K562 (cell line): ENCODE data around the gene PRRC2C. TPM values are rescaled to one million over a fixed set of nuclear protein-coding genes. Genes with fewer than 3 reads are reported as not detected.

Source experiments
- ATAC-seq: fragments of 200-7000 bp; cut with Tn5 transposase; 3 replicates; pipeline ENCODE4 v1.9.1; 2020; ENCODE audit warnings: moderate library complexity
- BruUV-seq: library from RNA; stranded (reverse); fragments of 400-500 nt; replicated peaks from 2 replicates; lab custom pipeline; 2021; lab: Mats Ljungman, UMichigan
- CTCF ChIA-PET: fragments of 300-600 bp; formaldehyde crosslinking; extraction: SDS; loops from one replicate; lab custom pipeline; 2021; ENCODE audit warnings: low intra/inter-chr PET ratio; lab: Yijun Ruan, JAX
- POLR2A ChIA-PET: fragments of 300-600, 350-650 bp; sonication (Branson Sonifier 250); formaldehyde crosslinking; extraction: SDS; loops from one replicate; lab custom pipeline; 2021; ENCODE audit warnings: antibody characterized with exemption, inconsistent platforms; lab: Yijun Ruan, JAX
- DNase-seq, 4 experiments: peaks; one replicate each; pipeline versions ENCODE4 v3.0.0 to v3.0.0-alpha.2; 2011 to 2018; ENCODE audit warnings: low spot score in 3 of 4, mixed read lengths in 3 of 4; ENCODE audit errors: extremely low read depth in 1 of 4
- FAIRE-seq: peaks from 2 replicates; lab custom pipeline; 2011; peaks lifted over from hg19 to GRCh38; lab: Jason Lieb, UNC
- H2AFZ ChIP-seq: 2 replicates; pipeline ENCODE4 v1.6.0; 2011; ENCODE audit warnings: low read depth, low read length, control low read depth, inconsistent platforms
- H3K27ac ChIP-seq: fragments of 200-600 bp; 3 replicates; pipeline ENCODE4 v1.8.0; 2011; ENCODE audit warnings: low read depth, mild to moderate bottlenecking, control low read depth, inconsistent platforms, low read length, moderate library complexity, mixed read lengths; ENCODE audit errors: extremely low read depth
- H3K27me3 ChIP-seq, 2 experiments: fragments of 300-600 bp in 1 of 2; 2 replicates in 1 of 2; 3 replicates in 1 of 2; pipeline versions ENCODE4 v1.6.0 to v1.8.0; 2011; ENCODE audit warnings: inconsistent platforms in 2 of 2, low read length in 2 of 2, mild to moderate bottlenecking in 1 of 2, mixed read lengths in 1 of 2, moderate library complexity in 1 of 2; ENCODE audit not compliant: control insufficient read depth in 2 of 2, insufficient read depth in 2 of 2
- H3K36me3 ChIP-seq: fragments of 300-600 bp; 3 replicates; pipeline ENCODE4 v1.8.0; 2011; ENCODE audit warnings: mild to moderate bottlenecking, low read length, inconsistent platforms; ENCODE audit not compliant: control insufficient read depth, insufficient read depth
- H3K4me1 ChIP-seq, 2 experiments: fragments of 200-600 bp in 1 of 2; replicated peaks in 1 of 2; 2 replicates in 1 of 2; 3 replicates in 1 of 2; pipeline versions ENCODE4 v1.5.1 to v1.8.0; 2011; ENCODE audit warnings: inconsistent platforms in 2 of 2, low read length in 2 of 2, mild to moderate bottlenecking in 1 of 2, mixed read lengths in 1 of 2, moderate library complexity in 1 of 2; ENCODE audit not compliant: control insufficient read depth in 2 of 2, insufficient read depth in 2 of 2
- H3K4me2 ChIP-seq: 2 replicates; pipeline ENCODE4 v1.6.1; 2011; ENCODE audit warnings: low read length, control low read depth, inconsistent platforms, mixed read lengths; ENCODE audit not compliant: insufficient read depth
- H3K4me3 ChIP-seq: fragments of 200-600 bp; sonication (generic), shearing (Covaris generic); 2 replicates; pipeline ENCODE4 v1.5.1; 2016; ENCODE audit warnings: control low read depth, inconsistent platforms
- H3K79me2 ChIP-seq: fragments of 200-600 bp; 3 replicates; pipeline ENCODE4 v1.8.0; 2011; ENCODE audit warnings: low read length, inconsistent platforms; ENCODE audit not compliant: control insufficient read depth, insufficient read depth
- H3K9ac ChIP-seq, 2 experiments: 2 replicates each; pipeline versions ENCODE4 v1.6.0 to v1.6.1; 2011; ENCODE audit warnings: low read depth in 2 of 2, low read length in 2 of 2, control low read depth in 1 of 2, inconsistent platforms in 1 of 2, mild to moderate bottlenecking in 1 of 2, mixed read lengths in 1 of 2; ENCODE audit not compliant: insufficient read depth in 1 of 2
- H3K9me1 ChIP-seq: one replicate; pipeline ENCODE4 v1.6.0; 2011; ENCODE audit warnings: inconsistent platforms, mild to moderate bottlenecking, low read length, moderate library complexity; ENCODE audit not compliant: control insufficient read depth, insufficient read depth
- H3K9me3 ChIP-seq: replicated peaks from 2 replicates; pipeline ENCODE4 v1.5.1; 2011; ENCODE audit warnings: low read depth, low read length, inconsistent platforms; ENCODE audit not compliant: control insufficient read depth, insufficient read depth
- H4K20me1 ChIP-seq: replicated peaks from 2 replicates; pipeline ENCODE4 v1.6.1; 2011; ENCODE audit warnings: low read length, inconsistent platforms, mixed read lengths; ENCODE audit not compliant: control insufficient read depth, insufficient read depth
- ADNP ChIP-seq: fragments of 200-800 bp; sonication (Bioruptor generic); IDR thresholded peaks from 2 replicates; pipeline ENCODE4 v1.6.1; 2016; ENCODE audit warnings: missing genetic modification characterization, missing compliant biosample characterization
- C11orf30 ChIP-seq: fragments of 450-650 bp; IDR thresholded peaks from 2 replicates; pipeline ENCODE4 v1.6.1; 2016; ENCODE audit warnings: low read depth, mild to moderate bottlenecking
- CEBPB ChIP-seq: fragments of 450-650 bp; IDR thresholded peaks from 2 replicates; pipeline ENCODE4 v1.6.1; 2016; ENCODE audit warnings: missing genetic modification characterization, missing compliant biosample characterization
- CHCHD3 ChIP-seq: fragments of 250-450 bp; sonication (Bioruptor Pico); IDR thresholded peaks from 2 replicates; pipeline ENCODE4 v2.1.2; 2022; ENCODE audit warnings: mild to moderate bottlenecking
- CREB1 ChIP-seq, 2 experiments: sonication (generic) in 1 of 2; formaldehyde crosslinking in 1 of 2; IDR thresholded peaks; 2 replicates each; pipeline versions ENCODE4 v1.6.1 to v1.8.0; 2012 to 2022; ENCODE audit warnings: inconsistent platforms in 1 of 2, mild to moderate bottlenecking in 1 of 2, missing genetic modification reagents in 1 of 2, moderate library complexity in 1 of 2
- ESRRA ChIP-seq: fragments of 450-650 bp; IDR thresholded peaks from 2 replicates; pipeline ENCODE4 v1.6.1; 2014; ENCODE audit warnings: low read depth, mild to moderate bottlenecking, moderate library complexity, borderline replicate concordance
- EZH2 ChIP-seq: IDR thresholded peaks from 2 replicates; pipeline ENCODE4 v1.6.1; 2012; ENCODE audit warnings: low read depth, mild to moderate bottlenecking, inconsistent platforms, low read length, borderline replicate concordance
- KAT7 ChIP-seq: sonication (generic); formaldehyde crosslinking; IDR thresholded peaks from 2 replicates; pipeline ENCODE4 v1.8.0; 2022; ENCODE audit warnings: missing genetic modification reagents, mild to moderate bottlenecking, borderline replicate concordance
- KLF16 ChIP-seq: IDR thresholded peaks from 2 replicates; pipeline ENCODE4 v1.6.1; 2016; ENCODE audit warnings: antibody characterized with exemption
- MAFG ChIP-seq: fragments of 450-650 bp; conservative IDR thresholded peaks from 2 replicates; pipeline ENCODE4 v1.6.1; 2016; ENCODE audit warnings: missing genetic modification characterization, missing compliant biosample characterization
- MAFK ChIP-seq: IDR thresholded peaks from 2 replicates; pipeline ENCODE4 v1.6.1; 2011; ENCODE audit warnings: low read length, improper control_type of control experiment
- NCOA2 ChIP-seq, 2 experiments: fragments of 450-650 bp; IDR thresholded peaks; 2 replicates each; pipeline ENCODE4 v1.6.1; 2018; ENCODE audit warnings: mild to moderate bottlenecking in 2 of 2, moderate library complexity in 1 of 2; ENCODE audit not compliant: partially characterized antibody in 2 of 2
- POLR2B ChIP-seq: fragments of 450-650 bp; IDR thresholded peaks from 2 replicates; pipeline ENCODE4 v1.6.1; 2018; ENCODE audit warnings: low read depth; ENCODE audit not compliant: partially characterized antibody
- SIRT6 ChIP-seq: IDR thresholded peaks from one replicate; pipeline ENCODE4 v1.6.1; 2012; ENCODE audit warnings: low read depth, mild to moderate bottlenecking, control low read depth, inconsistent platforms, low read length, moderate library complexity
- SLC30A9 ChIP-seq: fragments of 250-450 bp; sonication (Bioruptor Pico); IDR thresholded peaks from 2 replicates; pipeline ENCODE4 v1.8.0; 2022; ENCODE audit warnings: mild to moderate bottlenecking, moderate library complexity
- SRSF1 ChIP-seq: fragments of 200-400 bp; formaldehyde crosslinking; IDR thresholded peaks from 2 replicates; pipeline ENCODE4 v1.6.1; 2017; ENCODE audit warnings: mild to moderate bottlenecking, low read depth, low read length, moderate library complexity
- TRIM24 ChIP-seq, 2 experiments: fragments of 450-650 bp; IDR thresholded peaks; 2 replicates each; pipeline ENCODE4 v1.6.1; 2016
- ZNF24 ChIP-seq: fragments of 450-650 bp; IDR thresholded peaks from 2 replicates; pipeline ENCODE4 v1.6.1; 2016
- ZNF316 ChIP-seq: fragments of 450-650 bp; IDR thresholded peaks from 2 replicates; pipeline ENCODE4 v1.6.1; 2016
- WGBS: fragments of 100-300 bp; shearing (Covaris generic); methylation state at CpG from one replicate; pipeline ENCODE4 v1.1.6; 2016; ENCODE audit warnings: low coverage, mixed read lengths; ENCODE audit not compliant: insufficient coverage; ENCODE audit errors: missing lambda C conversion rate; 5-methylcytosine and 5-hydroxymethylcytosine counted together
- in situ Hi-C: fragments of 300-500 bp; cut with MboI; formaldehyde crosslinking; loops from 4 replicates; pipeline ENCODE4 v1.15.0; 2018; ENCODE audit warnings: inconsistent platforms, mixed read lengths
- intact Hi-C: fragments of 100-400 bp; cut with micrococcal nuclease; formaldehyde crosslinking; loops from 2 replicates; pipeline ENCODE4 v1.14.2; 2022
- polyA plus RNA-seq, 8 experiments: library from polyadenylated mRNA; depleted of rRNA in 4 of 8; stranded (reverse) in 5 of 8; unstranded in 3 of 8; fragments of >200 nt; fragmentation: Nextera tagmentation in 2 of 8; fragmentation: Illumina TruSeq in 1 of 8; extraction: Ambion mirVana in 2 of 8; extraction: Trizol in 1 of 8; gene quantifications; 2 replicates each; pipeline versions ENCODE4 v1.2.1 to v1.2.3, GENCODE V29; 2011 to 2014; ENCODE audit warnings: inconsistent platforms in 1 of 8, missing spikeins in 1 of 8
- total RNA-seq, 7 experiments: library from RNA; depleted of rRNA in 6 of 7; stranded (reverse); fragments of >200 nt in 6 of 7; fragmentation: Illumina TruSeq in 2 of 7; extraction: Trizol in 2 of 7; gene quantifications; 2 replicates each; pipeline versions ENCODE4 v1.2.1 to v1.2.3, GENCODE V29; 2011 to 2021; ENCODE audit warnings: low replicate concordance in 1 of 7
- TF ChIP-seq, protein P1 (sequence below), 3 experiments: fragments of 200-800 bp in 1 of 3; sonication (Bioruptor generic) in 1 of 3; sonication (generic) in 1 of 3; formaldehyde crosslinking in 1 of 3; IDR thresholded peaks; 2 replicates each; pipeline versions ENCODE4 v1.6.1 to v1.8.0; 2016 to 2022; ENCODE audit warnings: mild to moderate bottlenecking in 2 of 3, missing compliant biosample characterization in 2 of 3, missing genetic modification characterization in 2 of 3, missing genetic modification reagents in 1 of 3
- TF ChIP-seq, protein P2 (sequence below): IDR thresholded peaks from 2 replicates; pipeline ENCODE4 v1.6.1; 2012; ENCODE audit warnings: low read depth, low read length, improper control_type of control experiment, borderline replicate concordance

The PRRC2C gene
- total and polyA plus RNA-seq, 9 of the 15 experiments (the other 6 are each of a cell fraction or from before 2014, with no cell fraction given): 61.9 to 237 (median 105) TPM

DNA sequence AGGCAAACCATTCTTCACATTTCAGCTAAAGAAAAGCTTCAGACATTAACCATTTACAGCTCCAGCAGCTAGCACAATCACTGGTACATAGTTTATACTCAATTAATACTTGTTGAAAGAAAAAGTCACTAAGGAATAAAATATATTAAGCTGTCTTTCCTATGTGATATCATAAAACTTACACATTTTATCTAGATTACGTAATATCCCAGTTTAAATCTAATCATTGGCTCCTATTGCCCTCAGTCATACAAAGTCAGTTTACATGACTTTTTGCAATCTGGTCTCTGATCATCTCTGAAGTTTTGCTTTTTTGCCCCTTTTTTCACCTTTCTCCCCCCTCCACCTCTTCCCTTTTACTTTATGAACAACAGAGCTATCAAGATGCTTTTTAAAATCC is 8.5 kb upstream of the PRRC2C start (continued):
- TF ChIP-seq ZNF24 (no peak), SRSF1 (no peak), MAFG (no peak), KLF16 (no peak), EZH2 (no peak), ADNP (tag) (no peak), KAT7 (CRISPR knock-in tag) (no peak), SIRT6 (no peak), CEBPB (tag) (peak; percentile 92), CREB1 (IDR thresholded peaks at IDR 0.05) (no peak), CREB1 (CRISPR knock-in tag; IDR thresholded peaks at IDR 0.05) (no peak)
- TF ChIP-seq, protein P1, sequence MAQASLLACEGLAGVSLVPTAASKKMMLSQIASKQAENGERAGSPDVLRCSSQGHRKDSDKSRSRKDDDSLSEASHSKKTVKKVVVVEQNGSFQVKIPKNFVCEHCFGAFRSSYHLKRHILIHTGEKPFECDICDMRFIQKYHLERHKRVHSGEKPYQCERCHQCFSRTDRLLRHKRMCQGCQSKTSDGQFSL (CRISPR knock-in tag; IDR thresholded peaks at IDR 0.05): no peak
- TF ChIP-seq, protein P1 (tag; IDR thresholded peaks at IDR 0.05): no peak

DNA sequence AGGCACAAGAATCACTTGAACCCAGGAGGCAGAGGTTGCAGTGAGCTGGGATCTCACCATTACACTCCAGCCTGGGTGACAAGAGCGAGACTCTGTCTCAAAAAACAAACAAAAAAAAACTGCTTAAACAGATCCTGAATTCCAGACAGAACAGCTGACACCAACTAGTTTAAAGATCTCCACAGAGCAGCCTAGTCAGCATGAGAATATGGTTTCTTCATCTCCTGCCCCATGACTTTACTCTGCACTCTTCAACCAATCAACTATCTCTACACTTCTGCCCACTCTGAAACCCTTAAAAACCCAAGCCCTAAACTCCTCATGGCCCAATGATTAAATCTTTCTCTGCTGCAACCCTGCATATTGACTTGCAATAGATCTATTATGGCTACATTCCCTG is 7.5 kb upstream of the PRRC2C start:
- BruUV-seq: no TSS peak
- H3K27ac ChIP-seq: no peak overlapping the region
- no peak overlapping the region; the same call in 1 of the 2 replicates for H2AFZ ChIP-seq
- H3K27me3 ChIP-seq: no peaks in the 10 kb centered on the region
- FAIRE-seq: no peak
- POLR2A ChIA-PET: no interaction called here
- no peak overlapping the region for H3K4me2 ChIP-seq
- no peaks in the 10 kb centered on the region for H3K79me2 ChIP-seq
- no peak overlapping the region for H3K4me3 ChIP-seq
- 69% methylated on average over 1 of the region's 1 CpG for WGBS
- in situ Hi-C loops: no loop called here
- no peaks in the 10 kb centered on the region for H3K9me1 ChIP-seq
- TF ChIP-seq MAFG: peak; percentile 65
- TF ChIP-seq, protein P2, sequence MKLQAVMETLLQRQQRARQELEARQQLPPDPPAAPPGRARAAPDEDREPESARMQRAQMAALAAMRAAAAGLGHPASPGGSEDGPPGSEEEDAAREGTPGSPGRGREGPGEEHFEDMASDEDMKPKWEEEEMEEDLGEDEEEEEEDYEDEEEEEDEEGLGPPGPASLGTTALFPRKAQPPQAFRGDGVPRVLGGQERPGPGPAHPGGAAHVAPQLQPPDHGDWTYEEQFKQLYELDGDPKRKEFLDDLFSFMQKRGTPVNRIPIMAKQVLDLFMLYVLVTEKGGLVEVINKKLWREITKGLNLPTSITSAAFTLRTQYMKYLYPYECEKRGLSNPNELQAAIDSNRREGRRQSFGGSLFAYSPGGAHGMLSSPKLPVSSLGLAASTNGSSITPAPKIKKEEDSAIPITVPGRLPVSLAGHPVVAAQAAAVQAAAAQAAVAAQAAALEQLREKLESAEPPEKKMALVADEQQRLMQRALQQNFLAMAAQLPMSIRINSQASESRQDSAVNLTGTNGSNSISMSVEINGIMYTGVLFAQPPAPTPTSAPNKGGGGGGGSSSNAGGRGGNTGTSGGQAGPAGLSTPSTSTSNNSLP: no peak
- no peak for TF ChIP-seq KAT7 (CRISPR knock-in tag)
- no peak for TF ChIP-seq SLC30A9
- peak in 1 of 2 experiments; percentile 22; a peak in 1 of 4 replicates for TF ChIP-seq TRIM24 (IDR thresholded peaks at IDR 0.05)
- TF ChIP-seq C11orf30: peak; percentile 33; the same call in 1 of the 2 replicates
- no peak for TF ChIP-seq CHCHD3 (CRISPR knock-in tag)
- no peak for TF ChIP-seq ESRRA
- no peak for TF ChIP-seq POLR2B
- 0 out of 2 replicates have a peak, but pooled peaks have one; percentile 6 for TF ChIP-seq MAFK
- no peak for TF ChIP-seq NCOA2 (IDR thresholded peaks at IDR 0.05; ENCODE audit: partially characterized antibody in 2 of 2)
- TF ChIP-seq ZNF316: peak; percentile 63
- no peaks in the 10 kb centered on the region for H3K36me3 ChIP-seq
- no peaks in the 10 kb centered on the region for H4K20me1 ChIP-seq
- intact Hi-C loops: no loop called here
- no peak for DNase-seq
- CTCF ChIA-PET: no interaction called here
- H3K9me3 ChIP-seq: no peaks in the 10 kb centered on the region
- peaks cover 0 to 5% of the 10 kb centered on the region in 2 experiments; a peak in 1 of 5 replicates for H3K4me1 ChIP-seq
- H3K9ac ChIP-seq: no peak overlapping the region
- ATAC-seq: peak; percentile 64
